K562 (cell line): ENCODE data around the gene SETDB1. TPM values are rescaled to one million over a fixed set of nuclear protein-coding genes. Genes with fewer than 3 reads are reported as not detected.

Experiments used
- ATAC-seq: fragments of 200-7000 bp; cut with Tn5 transposase; 3 replicates; pipeline ENCODE4 v1.9.1; 2020; ENCODE audit warnings: moderate library complexity
- BruUV-seq: library from RNA; stranded (reverse); fragments of 400-500 nt; replicated peaks from 2 replicates; lab custom pipeline; 2021; lab: Mats Ljungman, UMichigan
- CTCF ChIA-PET: fragments of 300-600 bp; formaldehyde crosslinking; extraction: SDS; loops from one replicate; lab custom pipeline; 2021; ENCODE audit warnings: low intra/inter-chr PET ratio; lab: Yijun Ruan, JAX
- POLR2A ChIA-PET: fragments of 300-600, 350-650 bp; sonication (Branson Sonifier 250); formaldehyde crosslinking; extraction: SDS; loops from one replicate; lab custom pipeline; 2021; ENCODE audit warnings: antibody characterized with exemption, inconsistent platforms; lab: Yijun Ruan, JAX
- DNase-seq, 4 experiments: peaks; one replicate each; pipeline versions ENCODE4 v3.0.0 to v3.0.0-alpha.2; 2011 to 2018; ENCODE audit warnings: low spot score in 3 of 4, mixed read lengths in 3 of 4; ENCODE audit errors: extremely low read depth in 1 of 4
- FAIRE-seq: peaks from 2 replicates; lab custom pipeline; 2011; peaks lifted over from hg19 to GRCh38; lab: Jason Lieb, UNC
- H2AFZ ChIP-seq: 2 replicates; pipeline ENCODE4 v1.6.0; 2011; ENCODE audit warnings: low read depth, low read length, control low read depth, inconsistent platforms
- H3K27ac ChIP-seq: fragments of 200-600 bp; 3 replicates; pipeline ENCODE4 v1.8.0; 2011; ENCODE audit warnings: low read depth, mild to moderate bottlenecking, control low read depth, inconsistent platforms, low read length, moderate library complexity, mixed read lengths; ENCODE audit errors: extremely low read depth
- H3K27me3 ChIP-seq, 2 experiments: fragments of 300-600 bp in 1 of 2; 2 replicates in 1 of 2; 3 replicates in 1 of 2; pipeline versions ENCODE4 v1.6.0 to v1.8.0; 2011; ENCODE audit warnings: inconsistent platforms in 2 of 2, low read length in 2 of 2, mild to moderate bottlenecking in 1 of 2, mixed read lengths in 1 of 2, moderate library complexity in 1 of 2; ENCODE audit not compliant: control insufficient read depth in 2 of 2, insufficient read depth in 2 of 2
- H3K36me3 ChIP-seq: fragments of 300-600 bp; 3 replicates; pipeline ENCODE4 v1.8.0; 2011; ENCODE audit warnings: mild to moderate bottlenecking, low read length, inconsistent platforms; ENCODE audit not compliant: control insufficient read depth, insufficient read depth
- H3K4me1 ChIP-seq, 2 experiments: fragments of 200-600 bp in 1 of 2; replicated peaks in 1 of 2; 2 replicates in 1 of 2; 3 replicates in 1 of 2; pipeline versions ENCODE4 v1.5.1 to v1.8.0; 2011; ENCODE audit warnings: inconsistent platforms in 2 of 2, low read length in 2 of 2, mild to moderate bottlenecking in 1 of 2, mixed read lengths in 1 of 2, moderate library complexity in 1 of 2; ENCODE audit not compliant: control insufficient read depth in 2 of 2, insufficient read depth in 2 of 2
- H3K4me2 ChIP-seq: 2 replicates; pipeline ENCODE4 v1.6.1; 2011; ENCODE audit warnings: low read length, control low read depth, inconsistent platforms, mixed read lengths; ENCODE audit not compliant: insufficient read depth
- H3K4me3 ChIP-seq: fragments of 200-600 bp; sonication (generic), shearing (Covaris generic); 2 replicates; pipeline ENCODE4 v1.5.1; 2016; ENCODE audit warnings: control low read depth, inconsistent platforms
- H3K79me2 ChIP-seq: fragments of 200-600 bp; 3 replicates; pipeline ENCODE4 v1.8.0; 2011; ENCODE audit warnings: low read length, inconsistent platforms; ENCODE audit not compliant: control insufficient read depth, insufficient read depth
- H3K9ac ChIP-seq, 2 experiments: 2 replicates each; pipeline versions ENCODE4 v1.6.0 to v1.6.1; 2011; ENCODE audit warnings: low read depth in 2 of 2, low read length in 2 of 2, control low read depth in 1 of 2, inconsistent platforms in 1 of 2, mild to moderate bottlenecking in 1 of 2, mixed read lengths in 1 of 2; ENCODE audit not compliant: insufficient read depth in 1 of 2
- H3K9me1 ChIP-seq: one replicate; pipeline ENCODE4 v1.6.0; 2011; ENCODE audit warnings: inconsistent platforms, mild to moderate bottlenecking, low read length, moderate library complexity; ENCODE audit not compliant: control insufficient read depth, insufficient read depth
- H3K9me3 ChIP-seq: replicated peaks from 2 replicates; pipeline ENCODE4 v1.5.1; 2011; ENCODE audit warnings: low read depth, low read length, inconsistent platforms; ENCODE audit not compliant: control insufficient read depth, insufficient read depth
- H4K20me1 ChIP-seq: replicated peaks from 2 replicates; pipeline ENCODE4 v1.6.1; 2011; ENCODE audit warnings: low read length, inconsistent platforms, mixed read lengths; ENCODE audit not compliant: control insufficient read depth, insufficient read depth
- ARID3B ChIP-seq: fragments of 250-450 bp; sonication (Bioruptor Pico); IDR thresholded peaks from 2 replicates; pipeline ENCODE4 v1.4.0; 2020; ENCODE audit warnings: borderline replicate concordance
- DDX20 ChIP-seq: fragments of 450-650 bp; IDR thresholded peaks from 2 replicates; pipeline ENCODE4 v1.6.1; 2016; ENCODE audit warnings: missing genetic modification characterization, low read depth, mild to moderate bottlenecking, missing compliant biosample characterization, moderate library complexity
- ETV6 ChIP-seq, 3 experiments: fragments of 150-350 bp in 1 of 3; sonication (generic) in 1 of 3; formaldehyde crosslinking in 1 of 3; IDR thresholded peaks; 2 replicates each; pipeline versions ENCODE4 v1.6.1 to v1.8.0; 2014 to 2022; ENCODE audit warnings: borderline replicate concordance in 2 of 3, low read depth in 2 of 3, antibody characterized with exemption in 1 of 3, low read length in 1 of 3, mild to moderate bottlenecking in 1 of 3, missing genetic modification reagents in 1 of 3
- HDAC6 ChIP-seq: IDR thresholded peaks from 2 replicates; pipeline ENCODE4 v1.6.1; 2012; ENCODE audit warnings: low read depth, mild to moderate bottlenecking, control low read depth, inconsistent platforms, low read length, moderate library complexity
- HNRNPL ChIP-seq: fragments of 200-400 bp; formaldehyde crosslinking; IDR thresholded peaks from 2 replicates; pipeline ENCODE4 v1.6.1; 2017; ENCODE audit warnings: low read depth, mild to moderate bottlenecking, low read length
- MTA3 ChIP-seq: fragments of 450-650 bp; formaldehyde crosslinking; IDR thresholded peaks from 2 replicates; pipeline ENCODE4 v1.6.1; 2017; ENCODE audit warnings: mild to moderate bottlenecking, borderline replicate concordance
- MXI1 ChIP-seq: IDR thresholded peaks from 2 replicates; pipeline ENCODE4 v1.6.1; 2011; ENCODE audit warnings: low read depth, mild to moderate bottlenecking, improper control_type of control experiment, low read length
- POU5F1 ChIP-seq: fragments of 150-350 bp; IDR thresholded peaks from 2 replicates; pipeline ENCODE4 v1.6.1; 2014; ENCODE audit warnings: borderline replicate concordance, low read length, low read depth, mild to moderate bottlenecking; ENCODE audit not compliant: partially characterized antibody
- PRPF4 ChIP-seq: fragments of 200-400 bp; formaldehyde crosslinking; IDR thresholded peaks from one replicate; pipeline ENCODE4 v1.6.1; 2017; ENCODE audit warnings: low read length, low read depth, mild to moderate bottlenecking; ENCODE audit not compliant: insufficient read depth, poor library complexity, severe bottlenecking
- TAF9B ChIP-seq: fragments of 450-650 bp; IDR thresholded peaks from 2 replicates; pipeline ENCODE4 v1.6.1; 2018; ENCODE audit warnings: mild to moderate bottlenecking; ENCODE audit not compliant: partially characterized antibody
- THRB ChIP-seq: fragments of 450-650 bp; formaldehyde crosslinking; conservative IDR thresholded peaks from 2 replicates; pipeline ENCODE4 v1.4.0; 2022; ENCODE audit warnings: mild to moderate bottlenecking, missing genetic modification characterization
- ZNF324 ChIP-seq: fragments of 250-450 bp; sonication (Bioruptor Pico); IDR thresholded peaks from 2 replicates; pipeline ENCODE4 v1.4.0; 2020; ENCODE audit warnings: mild to moderate bottlenecking
- WGBS: fragments of 100-300 bp; shearing (Covaris generic); methylation state at CpG from one replicate; pipeline ENCODE4 v1.1.6; 2016; ENCODE audit warnings: low coverage, mixed read lengths; ENCODE audit not compliant: insufficient coverage; ENCODE audit errors: missing lambda C conversion rate; 5-methylcytosine and 5-hydroxymethylcytosine counted together
- in situ Hi-C: fragments of 300-500 bp; cut with MboI; formaldehyde crosslinking; loops from 4 replicates; pipeline ENCODE4 v1.15.0; 2018; ENCODE audit warnings: inconsistent platforms, mixed read lengths
- intact Hi-C: fragments of 100-400 bp; cut with micrococcal nuclease; formaldehyde crosslinking; loops from 2 replicates; pipeline ENCODE4 v1.14.2; 2022
- polyA plus RNA-seq, 8 experiments: library from polyadenylated mRNA; depleted of rRNA in 4 of 8; stranded (reverse) in 5 of 8; unstranded in 3 of 8; fragments of >200 nt; fragmentation: Nextera tagmentation in 2 of 8; fragmentation: Illumina TruSeq in 1 of 8; extraction: Ambion mirVana in 2 of 8; extraction: Trizol in 1 of 8; gene quantifications; 2 replicates each; pipeline versions ENCODE4 v1.2.1 to v1.2.3, GENCODE V29; 2011 to 2014; ENCODE audit warnings: inconsistent platforms in 1 of 8, missing spikeins in 1 of 8
- total RNA-seq, 7 experiments: library from RNA; depleted of rRNA in 6 of 7; stranded (reverse); fragments of >200 nt in 6 of 7; fragmentation: Illumina TruSeq in 2 of 7; extraction: Trizol in 2 of 7; gene quantifications; 2 replicates each; pipeline versions ENCODE4 v1.2.1 to v1.2.3, GENCODE V29; 2011 to 2021; ENCODE audit warnings: low replicate concordance in 1 of 7
- TF ChIP-seq, protein P1 (sequence below): sonication (generic); formaldehyde crosslinking; IDR thresholded peaks from 2 replicates; pipeline ENCODE4 v1.8.1; 2023; ENCODE audit warnings: mild to moderate bottlenecking, missing genetic modification reagents

The SETDB1 gene
- total and polyA plus RNA-seq, 9 of the 15 experiments (the other 6 are each of a cell fraction or from before 2014, with no cell fraction given) = 21.5 to 64.4 (median 42.0) TPM

- TF ChIP-seq ARID3B (CRISPR knock-in tag) = no peak
- no peak for TF ChIP-seq HNRNPL
- no peak for TF ChIP-seq TAF9B
- peak; percentile 97 for TF ChIP-seq ZNF324 (CRISPR knock-in tag)
- no peak for TF ChIP-seq PRPF4
- TF ChIP-seq, protein P1, sequence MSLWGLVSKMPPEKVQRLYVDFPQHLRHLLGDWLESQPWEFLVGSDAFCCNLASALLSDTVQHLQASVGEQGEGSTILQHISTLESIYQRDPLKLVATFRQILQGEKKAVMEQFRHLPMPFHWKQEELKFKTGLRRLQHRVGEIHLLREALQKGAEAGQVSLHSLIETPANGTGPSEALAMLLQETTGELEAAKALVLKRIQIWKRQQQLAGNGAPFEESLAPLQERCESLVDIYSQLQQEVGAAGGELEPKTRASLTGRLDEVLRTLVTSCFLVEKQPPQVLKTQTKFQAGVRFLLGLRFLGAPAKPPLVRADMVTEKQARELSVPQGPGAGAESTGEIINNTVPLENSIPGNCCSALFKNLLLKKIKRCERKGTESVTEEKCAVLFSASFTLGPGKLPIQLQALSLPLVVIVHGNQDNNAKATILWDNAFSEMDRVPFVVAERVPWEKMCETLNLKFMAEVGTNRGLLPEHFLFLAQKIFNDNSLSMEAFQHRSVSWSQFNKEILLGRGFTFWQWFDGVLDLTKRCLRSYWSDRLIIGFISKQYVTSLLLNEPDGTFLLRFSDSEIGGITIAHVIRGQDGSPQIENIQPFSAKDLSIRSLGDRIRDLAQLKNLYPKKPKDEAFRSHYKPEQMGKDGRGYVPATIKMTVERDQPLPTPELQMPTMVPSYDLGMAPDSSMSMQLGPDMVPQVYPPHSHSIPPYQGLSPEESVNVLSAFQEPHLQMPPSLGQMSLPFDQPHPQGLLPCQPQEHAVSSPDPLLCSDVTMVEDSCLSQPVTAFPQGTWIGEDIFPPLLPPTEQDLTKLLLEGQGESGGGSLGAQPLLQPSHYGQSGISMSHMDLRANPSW (CRISPR knock-in tag) = no peak
Observed at GRCh38 chr1:150931773-150932172, 5.6 kb downstream of the SETDB1 start (continued).

GRCh38 chr1:150944856-150945255 is 18.7 kb downstream of the SETDB1 start:
- H2AFZ ChIP-seq = no peak overlapping the region
- H4K20me1 ChIP-seq = no peaks in the 10 kb centered on the region
- H3K9me3 ChIP-seq = no peaks in the 10 kb centered on the region
- no peaks in the 10 kb centered on the region for H3K4me1 ChIP-seq
- no peak overlapping the region for H3K4me3 ChIP-seq
- DNase-seq = no peak
- WGBS = 68% methylated on average over 5 of the region's 5 CpGs
- no peak overlapping the region for H3K4me2 ChIP-seq
- no peak overlapping the region for H3K27ac ChIP-seq
- H3K79me2 ChIP-seq = no peaks in the 10 kb centered on the region
- no peaks in the 10 kb centered on the region for H3K27me3 ChIP-seq
- no peaks in the 10 kb centered on the region for H3K9me1 ChIP-seq
- ChIA-PET CTCF (no interaction called here), POLR2A (interaction anchor here (1.0 kb wide), 1 partner anchor 18 kb away, joined by 3 read pairs; no protein-coding TSS in a partner anchor)
- FAIRE-seq = no peak
- intact Hi-C loops = no loop called here
- ATAC-seq = no peak
- no peak overlapping the region for H3K9ac ChIP-seq
- peaks cover 82% of the 10 kb centered on the region for H3K36me3 ChIP-seq
- no TSS peak for BruUV-seq
- in situ Hi-C loops = no loop called here
- TF ChIP-seq MXI1 (no peak), MTA3 (no peak), HDAC6 (no peak), DDX20 (no peak), POU5F1 (no peak), THRB (CRISPR knock-in tag) (no peak), ETV6 (IDR thresholded peaks at IDR 0.05; ENCODE audit: borderline replicate concordance in 1 of 2, low read depth in 2 of 2, low read length in 1 of 2) (no peak), ETV6 (CRISPR knock-in tag; IDR thresholded peaks at IDR 0.05; ENCODE audit: borderline replicate concordance) (no peak)
